ENCODE results near the gene RNU2-63P.

DNA sequence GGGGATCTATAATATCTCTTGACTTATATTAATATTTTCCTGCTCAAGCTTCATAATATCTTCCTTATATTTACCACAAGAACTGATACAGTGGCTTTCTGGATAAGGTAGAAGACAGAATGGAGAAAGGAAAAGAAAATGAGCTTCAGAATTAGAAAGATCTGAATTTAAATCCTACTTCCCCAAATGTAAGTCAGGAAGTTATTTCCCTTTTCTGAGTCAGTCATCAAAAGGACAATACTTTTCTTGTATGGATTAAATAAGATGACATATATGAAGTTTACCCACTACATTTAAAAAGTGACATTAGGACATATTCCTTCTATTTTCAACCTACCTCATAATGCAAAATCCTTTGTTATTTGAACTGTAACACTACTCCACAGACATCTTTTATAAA is 20.3 kb upstream of the RNU2-63P start:
- TF ChIP-seq GATA2 (IDR thresholded peaks at IDR 0.05; ENCODE audit: low read depth, low read length) (no peak), GATA3 (IDR thresholded peaks at IDR 0.05; ENCODE audit: low read depth, low read length) (no peak)

All from SH-SY5Y (cell line).